Measurements from ENCODE around the gene ZSWIM6.

The ZSWIM6 gene

DNA sequence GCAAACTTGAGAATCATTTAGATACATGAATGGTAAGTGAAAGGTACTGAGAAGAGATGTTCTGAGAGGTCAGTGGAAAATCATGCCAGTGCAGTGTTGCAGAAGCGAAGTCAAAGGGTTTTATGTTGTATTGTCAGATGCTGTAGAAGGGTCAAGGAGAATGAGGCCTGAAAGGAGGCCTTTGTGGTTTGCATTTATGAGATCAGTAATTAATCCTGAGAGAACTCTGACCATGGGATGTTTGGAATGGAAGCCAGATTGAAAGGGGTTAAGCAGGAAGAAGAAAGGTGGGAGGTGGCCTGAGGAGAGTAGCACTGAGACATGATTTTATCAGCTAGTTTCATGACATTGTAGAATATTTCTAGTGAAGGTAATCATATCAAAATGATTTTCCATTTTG is 97.8 kb downstream of the ZSWIM6 start:
- Histone ChIP-seq H3K27me3 (no peaks in the 10 kb centered on the region), H4K20me1 (peaks cover 63% of the 10 kb centered on the region), H3K27ac (no peak overlapping the region), H3K9me3 (peaks cover 20% of the 10 kb centered on the region), H3K36me3 (peaks cover 14% of the 10 kb centered on the region), H3K4me3 (no peak overlapping the region), H3K4me1 (no peaks in the 10 kb centered on the region), H3K4me2 (no peak overlapping the region), H3K9ac (no peak overlapping the region)
- TF ChIP-seq Cebpa-rat (IDR thresholded peaks at IDR 0.05): no peak

DNA sequence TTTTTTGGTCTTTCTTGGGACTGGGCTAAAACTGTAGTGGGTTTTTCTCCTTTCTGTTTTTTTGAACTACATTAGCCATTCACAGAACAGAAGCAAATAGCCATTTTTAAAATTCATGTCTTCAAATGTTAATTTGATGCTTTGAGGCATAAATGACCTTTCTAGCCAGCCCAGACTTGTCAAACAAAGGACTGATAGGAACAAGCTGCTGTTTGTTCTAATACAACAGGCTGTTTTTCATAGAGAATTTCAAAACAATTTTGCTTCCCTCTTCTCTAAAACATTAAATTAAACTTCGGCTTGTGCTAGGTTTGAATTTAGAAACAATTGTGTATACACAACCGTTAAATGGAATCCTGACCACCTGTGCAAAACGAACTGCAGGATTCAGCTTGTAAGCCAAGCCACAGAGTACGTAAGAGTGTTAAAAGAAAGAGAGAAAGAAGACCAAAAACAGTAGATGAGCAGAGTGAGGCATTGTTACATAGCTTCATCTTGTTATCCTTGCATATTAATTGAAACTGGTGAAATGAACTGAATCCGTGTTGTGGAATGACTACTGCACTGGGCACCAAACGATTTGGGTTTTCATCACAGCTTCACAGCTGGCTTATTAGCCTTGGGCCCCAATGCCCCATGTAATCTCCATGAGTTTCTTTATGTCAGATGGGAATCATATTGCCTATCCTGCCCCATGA is 100.0 kb downstream of the ZSWIM6 start:
- Histone ChIP-seq H4K20me1 (peaks cover 52% of the 10 kb centered on the region), H3K9ac (no peak overlapping the region), H3K4me1 (no peaks in the 10 kb centered on the region), H3K4me3 (no peak overlapping the region), H3K27ac (no peak overlapping the region), H3K4me2 (no peak overlapping the region), H3K9me3 (peaks cover 23% of the 10 kb centered on the region), H3K36me3 (peaks cover 20% of the 10 kb centered on the region; the same call in 1 of the 2 replicates), H3K27me3 (no peaks in the 10 kb centered on the region)
- TF ChIP-seq Cebpa-rat (IDR thresholded peaks at IDR 0.05): no peak

- no peak for TF ChIP-seq Cebpa-rat (IDR thresholded peaks at IDR 0.05)
- Histone ChIP-seq H3K27me3 (no peaks in the 10 kb centered on the region), H3K36me3 (peaks cover 10% of the 10 kb centered on the region; the same call in 1 of the 2 replicates), H3K9me3 (peaks cover 26% of the 10 kb centered on the region), H3K4me3 (no peak overlapping the region), H3K9ac (no peak overlapping the region), H3K27ac (no peak overlapping the region), H3K4me1 (no peaks in the 10 kb centered on the region), H4K20me1 (peaks cover 29% of the 10 kb centered on the region), H3K4me2 (no peak overlapping the region)
Measured at GRCh38 chr5:61435368-61435767, 103.3 kb downstream of the ZSWIM6 start.

DNA sequence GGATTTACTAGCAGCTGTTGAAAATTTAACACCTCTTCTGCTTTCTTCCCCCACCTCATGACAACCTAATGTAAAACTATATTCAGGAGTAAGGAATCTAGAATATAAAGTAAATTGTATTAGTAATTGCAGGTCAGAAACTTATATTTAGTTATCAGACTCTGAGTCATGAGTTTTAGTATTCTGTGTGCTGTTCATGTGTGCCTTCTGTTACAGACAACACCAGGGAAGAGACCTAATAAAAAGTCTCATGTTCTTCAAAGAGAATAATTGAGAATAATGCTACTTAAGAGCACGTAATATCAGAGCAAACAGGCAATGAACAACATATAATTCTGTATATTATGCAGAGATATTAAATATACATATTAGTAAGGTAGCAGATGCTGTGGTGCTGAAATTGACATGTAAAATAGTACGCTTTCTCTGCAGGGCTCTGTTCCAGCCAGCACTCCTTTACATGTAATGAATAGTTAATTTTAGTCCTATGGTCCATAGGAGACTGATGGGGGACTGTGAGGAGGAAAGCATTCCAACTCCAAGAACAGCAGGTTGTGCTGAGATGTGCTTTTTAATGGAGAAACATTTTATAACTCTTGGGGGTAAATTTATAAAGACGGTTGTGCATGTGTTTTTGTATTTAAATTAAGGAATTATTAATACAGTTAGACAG is 106.4 kb downstream of the ZSWIM6 start:
- Histone ChIP-seq H3K27ac (no peak overlapping the region), H4K20me1 (peaks cover 24% of the 10 kb centered on the region), H3K4me3 (no peak overlapping the region), H3K4me2 (no peak overlapping the region), H3K4me1 (no peaks in the 10 kb centered on the region), H3K27me3 (no peaks in the 10 kb centered on the region), H3K9me3 (peaks cover 55% of the 10 kb centered on the region), H3K9ac (no peak overlapping the region), H3K36me3 (peaks cover 35% of the 10 kb centered on the region)
- no peak for TF ChIP-seq Cebpa-rat (IDR thresholded peaks at IDR 0.05)

- TF ChIP-seq Cebpa-rat (IDR thresholded peaks at IDR 0.05): no peak
- Histone ChIP-seq H3K9ac (no peak overlapping the region), H3K4me3 (no peak overlapping the region), H3K4me1 (no peaks in the 10 kb centered on the region), H3K4me2 (no peak overlapping the region), H3K9me3 (peaks cover 64% of the 10 kb centered on the region), H3K27ac (no peak overlapping the region), H3K27me3 (no peaks in the 10 kb centered on the region), H3K36me3 (peaks cover 43% of the 10 kb centered on the region), H4K20me1 (peaks cover 14% of the 10 kb centered on the region)
Measured at GRCh38 chr5:61440086-61440485, 108.0 kb downstream of the ZSWIM6 start.

DNA sequence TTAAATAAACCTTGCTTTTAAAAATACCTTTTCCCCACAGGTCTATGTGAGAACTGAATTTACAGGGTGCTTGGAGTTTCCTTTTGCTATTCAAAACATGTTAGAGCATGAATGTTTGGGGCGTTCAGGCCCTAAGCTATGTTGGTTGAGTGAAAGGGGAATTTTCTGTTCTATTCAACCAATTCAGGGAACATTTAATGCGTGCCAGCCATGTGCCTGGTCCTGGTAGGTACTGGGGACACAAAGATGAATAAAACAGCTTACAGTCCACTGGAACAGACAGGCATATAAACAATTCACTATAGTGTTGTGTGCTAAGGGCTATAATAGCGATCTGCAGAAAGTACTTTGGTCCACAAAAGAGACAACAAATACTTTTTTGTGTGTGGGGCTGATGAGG is 108.5 kb downstream of the ZSWIM6 start:
- no peak overlapping the region for H3K9ac ChIP-seq
- TF ChIP-seq Cebpa-rat (IDR thresholded peaks at IDR 0.05): no peak
- H3K4me3 ChIP-seq: no peak overlapping the region
- peaks cover 46% of the 10 kb centered on the region for H3K36me3 ChIP-seq
- H3K4me2 ChIP-seq: no peak overlapping the region
- no peaks in the 10 kb centered on the region for H3K4me1 ChIP-seq
- H3K27ac ChIP-seq: no peak overlapping the region
- H4K20me1 ChIP-seq: peaks cover 13% of the 10 kb centered on the region
- H3K27me3 ChIP-seq: no peaks in the 10 kb centered on the region
- peaks cover 69% of the 10 kb centered on the region for H3K9me3 ChIP-seq

GRCh38 chr5:61441742-61442141 is 109.7 kb downstream of the ZSWIM6 start:
- TF ChIP-seq Cebpa-rat (IDR thresholded peaks at IDR 0.05): no peak
- H4K20me1 ChIP-seq: peaks cover 10% of the 10 kb centered on the region

DNA sequence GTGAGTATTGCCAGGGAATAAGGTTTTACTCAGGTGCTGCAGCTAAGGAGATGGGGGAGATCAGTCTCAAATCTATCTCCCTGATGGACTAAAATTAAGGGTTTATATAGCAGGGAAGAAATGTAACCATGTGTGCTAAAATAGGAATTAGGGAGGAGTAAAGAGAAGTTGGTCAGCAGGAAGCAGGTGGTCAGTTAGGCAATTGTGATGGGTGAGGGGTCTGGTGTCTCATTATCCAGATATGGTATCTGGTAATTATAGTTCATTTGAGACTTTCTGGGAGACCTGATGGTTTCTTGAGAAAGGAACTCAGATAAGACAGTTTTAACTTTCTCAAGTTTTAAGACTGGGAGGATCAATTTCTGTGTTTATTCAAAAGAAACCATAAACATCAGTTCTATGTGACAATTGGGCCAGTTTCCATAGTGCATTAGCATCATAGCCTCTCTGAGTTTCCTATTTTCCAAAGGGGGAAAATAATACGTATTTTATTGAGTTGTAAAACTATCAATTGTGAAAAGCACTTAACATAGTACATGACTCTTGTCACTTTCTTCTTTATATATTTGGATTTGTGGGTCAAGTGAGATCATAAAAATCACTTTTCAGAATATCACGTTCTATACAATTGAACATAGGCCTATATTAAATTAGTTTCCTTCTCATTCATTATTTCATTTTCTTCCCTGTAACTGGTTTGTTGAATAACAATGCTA is 115.9 kb downstream of the ZSWIM6 start:
- Histone ChIP-seq H3K4me1 (no peaks in the 10 kb centered on the region), H3K36me3 (peaks cover 35% of the 10 kb centered on the region), H3K27me3 (no peaks in the 10 kb centered on the region), H3K9me3 (peaks cover 61% of the 10 kb centered on the region), H4K20me1 (peaks cover 24% of the 10 kb centered on the region), H3K4me2 (no peak overlapping the region), H3K9ac (no peak overlapping the region), H3K27ac (no peak overlapping the region), H3K4me3 (no peak overlapping the region)
- TF ChIP-seq Cebpa-rat (IDR thresholded peaks at IDR 0.05): no peak

More at GRCh38 chr5:61441742-61442141, 109.7 kb downstream of the ZSWIM6 start:
- Histone ChIP-seq H3K9ac (no peak overlapping the region), H3K9me3 (peaks cover 80% of the 10 kb centered on the region), H3K4me3 (no peak overlapping the region; the same call in 1 of the 2 replicates), H3K4me2 (no peak overlapping the region), H3K27me3 (no peaks in the 10 kb centered on the region), H3K4me1 (no peaks in the 10 kb centered on the region), H3K27ac (no peak overlapping the region), H3K36me3 (peaks cover 52% of the 10 kb centered on the region)

DNA sequence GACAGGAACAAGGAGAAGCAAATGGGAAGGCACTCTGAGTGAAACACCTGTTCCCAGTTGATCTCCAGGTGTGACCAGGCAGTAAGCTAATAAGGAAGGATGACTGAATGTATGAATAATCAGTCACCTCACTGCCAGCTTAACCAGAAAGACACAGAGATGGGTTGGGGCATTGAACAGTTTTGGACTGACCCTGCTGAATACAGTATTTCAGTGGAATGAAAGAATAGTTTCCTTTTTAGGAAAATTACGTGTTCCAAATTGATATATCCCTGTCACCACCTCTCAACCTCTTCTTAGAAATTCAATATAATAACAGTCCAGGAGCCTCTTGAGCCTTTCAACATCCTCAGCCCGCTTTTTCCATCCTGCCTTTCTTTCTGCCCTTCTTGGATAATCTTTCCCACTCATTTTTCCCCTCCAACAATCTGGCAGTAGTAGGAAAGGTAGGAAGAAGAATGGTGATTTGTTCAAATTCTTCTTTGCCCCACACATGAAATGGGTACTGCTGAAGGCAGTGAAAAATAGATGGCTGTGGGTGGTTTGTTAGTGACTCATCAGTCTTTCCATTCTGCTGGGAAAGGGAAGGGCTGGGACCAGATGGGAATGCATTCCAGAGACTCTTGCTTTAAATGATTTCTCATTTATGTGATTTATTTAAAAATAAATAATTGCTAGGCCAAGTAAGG is 117.9 kb downstream of the ZSWIM6 start:
- no peak overlapping the region for H3K27ac ChIP-seq
- H4K20me1 ChIP-seq: peaks cover 38% of the 10 kb centered on the region
- peaks cover 27% of the 10 kb centered on the region for H3K36me3 ChIP-seq
- H3K9ac ChIP-seq: no peak overlapping the region
- H3K27me3 ChIP-seq: no peaks in the 10 kb centered on the region
- H3K4me2 ChIP-seq: no peak overlapping the region
- H3K4me1 ChIP-seq: no peaks in the 10 kb centered on the region
- no peak for TF ChIP-seq Cebpa-rat (IDR thresholded peaks at IDR 0.05)
- no peak overlapping the region for H3K4me3 ChIP-seq
- peaks cover 47% of the 10 kb centered on the region for H3K9me3 ChIP-seq
